ENCODE results near the gene CYP39A1.

DNA sequence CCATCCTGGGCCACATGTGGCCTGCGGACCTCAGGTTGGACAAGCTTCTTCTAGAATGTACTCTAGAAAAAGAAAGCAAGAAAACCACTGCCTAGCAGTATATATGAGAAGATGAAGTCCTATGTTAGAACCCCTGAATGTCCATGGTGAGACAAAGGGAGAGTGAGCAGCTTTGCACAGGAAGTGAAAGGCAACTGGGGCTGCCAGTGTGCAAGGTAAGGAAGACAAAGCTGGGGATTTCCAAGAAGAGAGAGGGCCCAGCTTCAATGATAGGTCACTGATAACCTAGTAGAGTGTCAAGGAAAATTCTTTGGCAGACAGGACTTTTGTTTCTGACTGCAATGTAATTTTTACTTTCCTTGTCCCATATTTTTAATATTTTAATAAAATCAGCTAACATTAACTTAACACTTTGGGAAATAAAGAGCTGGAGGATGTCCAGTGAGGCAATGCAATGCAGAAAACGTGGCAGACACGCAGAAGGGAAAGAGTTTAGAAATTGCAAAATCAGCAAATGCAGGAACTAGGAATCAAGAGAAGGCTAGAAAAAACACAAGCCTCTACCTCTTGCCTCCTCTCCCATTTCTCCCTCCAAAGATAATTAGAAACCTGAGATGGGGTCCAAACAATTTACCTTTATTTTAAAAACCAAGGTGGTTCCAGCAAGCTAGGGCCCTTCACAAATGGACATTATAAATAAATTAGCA, 47.4 kb downstream of the CYP39A1 start:
- TF ChIP-seq POLR2AphosphoS5 (IDR thresholded peaks at IDR 0.05; ENCODE audit: borderline replicate concordance, low read depth, low read length) (no peak), EZH2 (IDR thresholded peaks at IDR 0.05) (no peak)
